Embryonic facial prominence (tissue), 1 donor: ENCODE measurements around the gene GRPEL2.
"Not testable (repeated sequence)": the region's sequence is repeated elsewhere in the genome, so short reads cannot be mapped to it uniquely, and the experiment has no call there.

Experiments
- DNase-seq: peaks from one replicate; pipeline ENCODE4 v3.0.0-alpha.2; 2016; ENCODE audit errors: extremely low spot score

Gene GRPEL2

GRCh38 chr5:149376711-149377447 is 31.6 kb downstream of the GRPEL2 start:
- no peak for DNase-seq

GRCh38 chr5:149378241-149378820 is 33.0 kb downstream of the GRPEL2 start:
- DNase-seq, result no peak

- DNase-seq, result no peak
Observed at GRCh38 chr5:149379177-149379761, 34.0 kb downstream of the GRPEL2 start, which contains the start of gene IL17B. IL17B (minus strand) TSS chr5:149379292; CDS start chr5:149379225, 67 bp downstream.

- DNase-seq, result no peak
Observed at GRCh38 chr5:149379818-149380374, 34.6 kb downstream of the GRPEL2 start.

- DNase-seq, result no peak
Observed at GRCh38 chr5:149380466-149381121, 35.3 kb downstream of the GRPEL2 start.

GRCh38 chr5:149381261-149381985 is 36.1 kb downstream of the GRPEL2 start:
- DNase-seq, result no peak

GRCh38 chr5:149381986-149382338 is 36.7 kb downstream of the GRPEL2 start:
- DNase-seq, result peak; percentile 40

- DNase-seq, result no peak
Observed at GRCh38 chr5:149382517-149383220, 37.4 kb downstream of the GRPEL2 start.

GRCh38 chr5:149383399-149383798 is 38.1 kb downstream of the GRPEL2 start:
- no peak for DNase-seq

GRCh38 chr5:149386166-149386565 is 40.9 kb downstream of the GRPEL2 start:
- DNase-seq, result no peak

- DNase-seq, result no peak
Observed at GRCh38 chr5:149387081-149387631, 41.9 kb downstream of the GRPEL2 start.

- no peak for DNase-seq
Observed at GRCh38 chr5:149387982-149388381, 42.7 kb downstream of the GRPEL2 start.

GRCh38 chr5:149388498-149389190 is 43.3 kb downstream of the GRPEL2 start:
- DNase-seq, result no peak

- DNase-seq, result no peak
Observed at GRCh38 chr5:149389552-149390495, 44.5 kb downstream of the GRPEL2 start.

- not testable (repeated sequence) for DNase-seq
Observed at GRCh38 chr5:149391076-149391475, 45.8 kb downstream of the GRPEL2 start.

- no peak for DNase-seq
Observed at GRCh38 chr5:149391524-149391923, 46.2 kb downstream of the GRPEL2 start.

GRCh38 chr5:149392718-149393117 is 47.4 kb downstream of the GRPEL2 start:
- no peak for DNase-seq

GRCh38 chr5:149394996-149395395 is 49.7 kb downstream of the GRPEL2 start:
- DNase-seq, result not testable (repeated sequence)

- DNase-seq, result no peak
Observed at GRCh38 chr5:149397530-149397929, 52.2 kb downstream of the GRPEL2 start.
